ENCODE results near the gene NAA38.

Gene NAA38

DNA sequence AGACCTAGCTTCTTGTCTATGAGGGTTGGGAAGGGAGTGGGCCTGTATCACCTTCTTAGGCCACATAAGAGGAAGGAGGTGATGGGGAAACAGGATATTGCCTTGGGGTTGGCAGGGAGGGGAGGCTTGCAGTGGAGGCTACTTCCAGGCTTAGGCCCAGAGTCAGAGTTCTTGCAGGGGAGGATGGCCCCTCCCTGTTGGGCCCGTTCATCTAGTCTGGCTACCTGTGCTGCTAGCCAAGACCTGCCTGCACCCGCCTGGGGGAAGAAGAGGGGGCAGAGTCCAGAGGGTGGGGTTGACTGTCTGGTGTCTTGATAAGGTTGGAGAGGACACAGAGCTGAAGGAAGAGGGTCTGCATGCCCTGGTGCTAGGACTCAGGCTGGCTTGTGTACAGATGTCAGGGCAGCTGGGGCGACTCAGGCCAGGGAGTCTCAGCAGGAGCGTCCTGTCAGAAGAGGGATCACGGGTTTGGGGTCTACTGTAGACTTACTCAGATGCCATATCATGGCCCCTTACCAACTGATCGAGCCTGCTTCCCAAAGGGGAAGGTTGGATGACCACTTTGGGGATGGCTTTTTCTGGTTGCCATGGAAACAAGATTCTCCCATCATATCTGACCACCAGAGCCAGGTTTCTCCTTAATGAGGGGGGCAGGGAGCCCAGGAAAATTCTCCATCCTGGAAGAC, 18.0 kb downstream of the NAA38 start:
- DNase-seq = no peak

DNA sequence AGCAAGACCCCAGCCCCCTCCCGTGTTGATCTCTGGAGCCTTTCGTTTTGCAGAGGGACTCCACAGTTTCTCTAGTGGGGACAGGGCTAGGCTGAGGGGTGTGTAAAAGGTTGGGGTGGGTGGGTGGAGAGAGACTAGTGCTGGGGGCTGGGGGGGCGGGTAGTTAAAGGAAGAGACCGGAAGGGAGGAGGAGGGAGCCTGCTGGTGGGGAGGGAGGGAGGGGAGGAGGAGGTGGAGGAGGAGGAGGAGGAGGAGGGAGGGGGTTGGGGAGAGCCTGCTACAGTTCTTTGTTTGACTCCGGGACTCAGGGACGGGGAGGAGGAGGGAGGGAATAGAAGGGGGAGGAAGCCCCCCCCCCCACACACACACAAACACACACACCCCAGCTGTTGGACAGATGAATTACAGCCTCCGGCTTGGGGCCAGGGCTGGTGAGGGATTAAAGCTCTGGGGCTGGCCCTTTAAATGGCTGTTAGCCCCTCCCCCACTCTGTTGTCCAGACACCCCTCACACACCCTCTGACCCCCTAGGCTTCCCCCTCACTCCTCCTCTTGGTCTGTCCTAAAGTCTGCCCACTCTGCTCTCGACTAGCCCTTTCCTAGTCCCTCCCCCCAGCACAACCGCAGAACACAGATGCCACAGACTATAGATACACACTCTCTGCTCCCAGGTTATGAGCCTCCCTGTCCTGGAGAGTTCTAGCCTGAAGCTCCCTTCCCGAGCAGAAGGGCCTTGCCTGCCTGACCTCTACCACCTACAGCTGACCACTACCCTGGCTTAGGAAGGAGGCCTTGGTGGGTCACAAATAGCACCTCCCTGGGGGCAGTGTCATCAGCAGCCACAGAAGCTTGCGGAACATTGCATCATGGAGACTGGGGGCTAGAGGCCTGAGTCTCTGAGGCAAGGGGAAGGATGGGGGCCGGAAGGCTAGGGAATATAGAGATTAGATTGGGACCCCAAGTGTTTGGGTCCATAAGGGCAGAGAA, 19.0 kb downstream of the NAA38 start:
- DNase-seq = peak; percentile 85

- DNase-seq = no peak
These were observed 19.8 kb downstream of the NAA38 start for GRCh38 chr17:7837408-7838088.

DNA sequence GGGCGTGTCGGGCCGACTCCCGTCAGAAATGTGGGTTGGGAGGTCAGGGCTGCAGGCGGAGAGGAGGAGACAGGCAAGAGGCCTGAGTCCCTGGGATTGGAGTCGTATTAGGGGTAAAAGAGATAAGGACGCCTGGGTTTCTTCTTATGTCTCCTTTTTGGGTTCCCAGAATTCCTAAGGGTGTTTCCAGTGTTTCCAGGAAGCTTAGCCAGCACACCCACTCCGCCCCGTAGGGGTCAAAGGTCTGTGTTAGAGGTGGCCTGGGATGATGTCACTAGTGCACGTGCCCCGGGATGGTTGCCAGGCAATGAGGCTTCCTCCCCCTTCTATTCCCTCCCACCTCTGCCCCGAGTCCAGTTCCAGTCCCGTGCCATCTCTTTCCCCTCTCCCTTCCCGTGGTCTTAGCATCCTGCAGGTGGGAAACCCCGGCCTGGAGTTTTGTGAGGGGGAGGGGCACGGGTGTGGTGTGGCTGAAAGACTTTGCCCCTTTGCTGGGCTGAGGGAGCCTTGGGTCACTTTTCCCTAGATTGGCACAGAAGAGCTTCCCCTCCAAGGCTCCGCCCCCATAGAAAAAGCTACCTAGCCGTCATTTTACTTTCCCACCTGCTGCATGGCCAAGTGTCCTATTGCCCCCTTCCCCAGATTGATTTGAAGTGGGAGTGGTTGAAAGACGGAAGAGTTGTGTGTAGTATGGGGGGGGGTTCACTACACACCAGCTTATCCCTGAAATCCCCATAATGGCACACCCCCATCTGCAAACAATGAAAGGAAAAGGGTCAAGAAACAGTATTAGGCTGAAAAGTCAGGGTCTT, 20.6 kb downstream of the NAA38 start:
- DNase-seq = peak; percentile 93

DNA sequence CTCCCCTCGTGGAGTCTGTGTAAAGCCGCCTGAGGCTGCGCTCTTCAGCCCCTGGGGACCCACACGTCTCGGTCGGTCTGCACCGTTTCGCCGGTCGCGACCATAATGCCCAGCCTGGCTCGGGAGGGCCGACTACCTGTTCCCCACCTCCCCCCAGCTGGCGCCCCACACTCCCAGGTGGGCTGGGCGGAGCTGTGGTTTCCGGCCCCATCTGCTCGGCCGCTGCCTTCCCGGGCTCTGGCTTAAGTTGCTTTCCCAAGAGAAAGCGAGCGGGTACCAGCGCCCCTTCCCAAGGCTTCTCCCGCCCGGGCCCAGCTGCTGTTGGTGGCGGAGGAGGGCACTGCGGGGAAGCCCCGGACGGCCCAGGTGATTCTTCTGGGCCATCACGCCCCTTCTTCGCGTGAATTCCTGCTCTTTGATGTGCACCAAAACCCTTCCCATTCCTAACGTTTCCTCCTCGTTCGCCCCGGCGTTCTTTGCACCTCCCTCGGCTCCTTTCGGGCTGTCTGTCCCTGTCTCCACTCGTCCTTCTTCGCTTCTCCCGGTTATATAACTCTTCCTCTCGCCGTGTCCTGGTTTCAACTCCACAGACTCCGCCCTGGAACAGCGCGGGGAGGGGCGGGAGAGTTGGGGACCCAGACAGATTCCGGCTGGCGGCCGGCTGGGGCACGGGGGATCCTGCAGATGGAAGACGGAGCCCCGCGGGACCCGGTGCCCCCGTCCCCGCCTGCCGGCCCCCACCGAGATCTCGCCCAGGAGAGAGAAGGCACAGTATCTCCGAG, 21.4 kb downstream of the NAA38 start:
- DNase-seq = peak; percentile 71

DNA sequence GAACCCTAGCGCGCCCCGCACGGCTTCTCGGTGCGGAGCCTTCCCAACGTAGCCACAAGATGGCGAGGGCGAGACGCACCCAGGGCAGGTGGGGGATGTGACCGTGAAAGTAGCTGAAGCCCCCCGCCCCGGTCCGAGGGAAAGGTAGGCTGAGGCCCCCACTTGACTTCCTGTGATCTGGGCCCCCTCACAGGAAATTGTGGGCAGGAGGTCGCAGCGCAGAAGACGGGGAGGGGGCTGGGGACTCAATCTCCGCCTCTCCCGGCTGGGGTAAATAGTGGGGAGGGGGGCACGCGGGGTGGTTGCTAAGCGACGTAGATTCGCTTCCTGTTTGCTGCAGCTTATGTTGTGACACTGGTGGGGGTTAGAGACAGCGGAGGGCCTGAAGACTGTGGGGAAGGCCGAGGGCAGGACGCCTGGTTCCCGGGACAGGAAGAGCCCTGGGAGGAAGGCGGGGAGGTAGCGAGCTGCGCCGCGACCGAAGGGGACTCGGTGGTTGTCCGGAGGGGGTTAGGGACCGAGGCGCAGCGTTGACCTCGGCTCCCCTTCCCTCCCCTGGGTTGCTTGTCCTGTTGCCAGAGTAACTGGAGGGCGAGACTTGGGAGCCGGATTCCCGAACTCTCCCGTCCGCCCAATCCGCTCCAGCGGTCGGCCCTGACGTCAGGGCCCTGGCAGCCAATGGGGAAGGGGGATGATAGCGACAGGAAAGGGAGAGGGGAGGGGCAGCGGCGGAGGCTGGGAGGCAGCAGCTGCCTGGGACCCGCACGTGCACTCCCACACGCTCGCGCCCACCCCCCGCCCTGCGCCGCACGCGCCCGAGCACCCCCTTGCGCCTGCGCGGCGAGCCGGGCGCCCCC, 22.2 kb downstream of the NAA38 start:
- peak; percentile 99 for DNase-seq

DNA sequence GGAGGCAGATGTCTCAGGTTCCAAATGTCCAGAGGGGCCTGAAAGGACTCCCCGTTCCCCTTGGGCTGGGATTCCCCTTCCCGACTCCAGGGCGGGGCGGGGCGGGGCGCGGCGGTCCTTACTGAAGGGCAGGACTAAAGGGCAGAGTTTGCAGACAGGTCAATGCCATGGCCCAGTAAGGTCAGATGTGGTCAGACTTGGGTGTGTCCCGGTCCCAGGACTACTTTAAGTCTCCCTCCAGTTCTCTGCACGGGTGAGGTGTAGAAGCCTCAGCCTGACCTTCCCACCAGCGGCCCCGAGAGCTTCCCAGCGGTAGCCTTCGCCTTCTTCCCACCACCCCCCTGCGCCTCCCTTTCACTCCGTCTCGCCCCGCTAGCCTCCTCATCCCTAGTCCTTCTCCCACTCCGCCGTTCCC, 22.8 kb downstream of the NAA38 start:
- DNase-seq = no peak

- DNase-seq = peak; percentile 84
These were observed 23.4 kb downstream of the NAA38 start, which contains the start of gene KDM6B for GRCh38 chr17:7833795-7834541. Gene KDM6B, plus strand, starts transcription at chr17:7834217. Its CDS starts 11,338 bp downstream, at chr17:7845555.

GRCh38 chr17:7833011-7833794, 24.2 kb downstream of the NAA38 start:
- DNase-seq = no peak

GRCh38 chr17:7832431-7832830, 24.9 kb downstream of the NAA38 start:
- no peak for DNase-seq

GRCh38 chr17:7831233-7831632, 26.1 kb downstream of the NAA38 start:
- no peak for DNase-seq

DNA sequence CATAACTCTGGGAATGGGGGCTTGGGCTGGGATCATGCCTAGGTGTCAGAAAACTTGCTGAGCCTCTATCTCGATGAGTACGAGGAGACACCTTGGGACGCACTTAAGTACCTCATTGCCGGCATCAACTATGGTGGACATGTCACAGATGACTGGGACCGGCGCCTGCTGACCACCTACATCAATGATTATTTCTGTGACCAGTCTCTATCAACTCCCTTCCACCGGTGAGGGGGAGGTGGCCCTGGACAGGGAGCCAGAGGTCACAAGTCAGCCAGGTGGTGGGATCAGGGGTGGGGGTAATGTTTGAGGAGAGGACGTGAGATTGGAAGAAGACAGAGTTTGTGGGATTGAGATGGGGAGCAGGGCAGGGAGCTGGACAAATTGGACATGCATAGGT, 26.7 kb downstream of the NAA38 start:
- DNase-seq = no peak

DNA sequence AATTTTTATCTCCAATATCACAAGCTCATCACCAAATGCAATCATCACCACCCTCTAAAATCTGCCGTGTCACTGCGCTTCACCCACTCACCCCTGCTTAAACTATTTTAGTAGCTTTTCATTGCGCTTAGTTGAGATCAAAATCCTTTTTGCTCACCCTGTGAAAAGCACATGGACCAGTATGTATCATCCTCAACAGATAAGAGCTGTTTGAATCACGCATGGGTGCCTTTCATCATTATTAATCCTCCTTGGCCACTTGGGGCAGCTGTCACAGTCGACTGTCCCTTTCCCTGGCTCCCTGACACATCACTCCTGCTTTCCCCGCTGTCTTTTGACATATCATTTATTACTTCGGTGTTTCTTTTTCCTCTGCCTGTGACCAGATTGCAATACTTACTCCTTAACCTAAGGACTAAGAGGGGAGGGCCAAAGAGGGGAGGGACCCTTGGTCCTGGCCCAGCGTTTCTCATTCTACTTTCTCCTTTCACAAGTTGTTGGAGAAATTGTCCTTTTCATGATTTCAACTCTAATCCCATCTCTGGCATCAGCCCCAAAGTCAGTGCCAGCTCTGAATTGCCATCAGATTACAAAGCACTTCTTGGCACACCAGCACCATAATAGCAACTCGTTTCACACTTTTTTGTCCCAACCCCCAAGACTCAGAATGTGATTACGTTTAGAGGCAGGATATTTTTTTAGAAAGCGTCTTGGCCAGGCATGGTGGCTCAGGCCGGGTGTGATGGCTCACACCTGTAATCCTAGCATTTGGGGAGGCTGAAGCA, 32.0 kb downstream of the NAA38 start:
- no peak for DNase-seq

DNA sequence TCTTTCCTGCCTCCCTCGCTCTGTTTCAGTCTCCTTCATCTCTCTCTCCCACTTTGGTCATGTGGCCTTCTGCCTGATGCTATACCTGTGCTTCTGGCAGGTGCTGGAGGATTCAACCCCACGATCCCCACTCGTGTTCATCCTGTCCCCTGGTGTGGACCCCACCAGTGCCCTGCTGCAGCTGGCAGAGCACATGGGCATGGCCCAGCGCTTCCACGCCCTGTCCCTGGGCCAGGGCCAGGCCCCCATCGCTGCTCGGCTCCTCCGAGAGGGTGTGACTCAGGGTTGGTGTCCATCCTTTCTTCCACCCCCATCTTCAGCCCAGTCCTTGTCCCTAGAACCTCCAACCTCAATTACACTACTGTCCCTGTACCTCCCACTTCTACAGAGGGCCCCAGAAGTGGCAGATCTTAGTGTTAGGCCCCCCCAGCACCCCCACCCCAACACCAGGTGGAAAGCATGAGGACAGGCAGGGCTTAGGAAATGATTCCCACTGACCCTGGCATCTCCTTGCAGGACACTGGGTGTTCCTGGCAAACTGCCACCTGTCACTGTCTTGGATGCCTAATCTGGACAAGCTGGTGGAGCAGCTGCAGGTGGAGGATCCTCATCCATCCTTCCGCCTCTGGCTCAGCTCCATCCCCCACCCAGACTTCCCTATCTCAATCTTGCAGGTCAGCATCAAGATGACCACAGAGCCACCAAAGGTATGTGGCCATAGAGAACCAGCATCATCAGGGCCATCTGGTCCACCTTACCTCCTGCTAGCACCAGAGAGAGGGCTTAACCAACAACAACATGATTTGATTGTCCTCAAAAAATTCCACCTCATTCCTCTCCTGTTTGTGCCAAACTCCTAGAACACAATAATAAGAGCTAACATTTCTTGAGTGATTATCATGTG, 33.1 kb downstream of the NAA38 start:
- no peak for DNase-seq

GRCh38 chr17:7823581-7824001, 33.8 kb downstream of the NAA38 start:
- DNase-seq = no peak

GRCh38 chr17:7822126-7822525, 35.2 kb downstream of the NAA38 start:
- no peak for DNase-seq

GRCh38 chr17:7820231-7820630, 37.1 kb downstream of the NAA38 start:
- no peak for DNase-seq
